ENCODE data around the gene OR5A1. TPM values are rescaled to one million over a fixed set of nuclear protein-coding genes. Genes with fewer than 3 reads are reported as not detected.
A peak's percentile ranks its signal among the peaks of the same experiment; 100 is the strongest.
"Not testable (repeated sequence)": the region's sequence is repeated elsewhere in the genome, so short reads cannot be mapped to it uniquely, and the experiment has no call there.

Gene OR5A1
- under 1 TPM in 2 of 3 donors, not detected in 1; 0.01 to 0.03 TPM for polyA plus RNA-seq (ENCODE audit: insufficient read length in 3 of 3)
- long read RNA-seq, donor 1, result 0 reads
- long read RNA-seq, donor 2, result 0 reads
- long read RNA-seq, donor 3, result 0 reads
- long read RNA-seq, donor 4, result 0 reads
- long read RNA-seq, donor 5, result 0 reads
- long read RNA-seq, donor 6, result 0 reads
- long read RNA-seq, donor 7, result 0 reads
- long read RNA-seq, donor 8, result 0 reads
- long read RNA-seq, donor 9, result 0 reads
- long read RNA-seq, donor 10, result 0 reads
- long read RNA-seq, donor 11, result 0 reads
- long read RNA-seq, donor 12, result 0 reads
- long read RNA-seq, donor 13, result 0 reads
- long read RNA-seq, donor 14, result 0 reads
- long read RNA-seq, donor 15, result 0 reads
- long read RNA-seq, donor 16, result 0 reads

GRCh38 chr11:59436169-59436568, at the start of gene OR5A1:
TSS of gene OR5A1 (plus strand) at chr11:59436469. CDS start at chr11:59443169, 6,700 bp downstream.
- no peak for DNase-seq (ENCODE audit: extremely low read depth in 1 of 11, low read depth in 9 of 11, low spot score in 4 of 11)

GRCh38 chr11:59394186-59394585, 42.1 kb upstream of the OR5A1 start:
- no peak for DNase-seq (ENCODE audit: extremely low read depth in 1 of 11, low read depth in 9 of 11, low spot score in 4 of 11)

GRCh38 chr11:59400461-59401261, 35.6 kb upstream of the OR5A1 start:
- no peak for DNase-seq (ENCODE audit: extremely low read depth in 1 of 11, low read depth in 9 of 11, low spot score in 4 of 11)

- DNase-seq (ENCODE audit: extremely low read depth in 1 of 11, low read depth in 9 of 11, low spot score in 4 of 11), result no peak
Observed at GRCh38 chr11:59401262-59401552, 35.1 kb upstream of the OR5A1 start.

GRCh38 chr11:59403546-59403945, 32.7 kb upstream of the OR5A1 start:
- DNase-seq (ENCODE audit: extremely low read depth in 1 of 11, low read depth in 9 of 11, low spot score in 4 of 11), result no peak

GRCh38 chr11:59413646-59414045, 22.6 kb upstream of the OR5A1 start:
- DNase-seq (ENCODE audit: extremely low read depth in 1 of 11, low read depth in 9 of 11, low spot score in 4 of 11), result no peak

- DNase-seq (ENCODE audit: extremely low read depth in 1 of 11, low read depth in 9 of 11, low spot score in 4 of 11), result no peak
Observed at GRCh38 chr11:59415111-59415510, 21.2 kb upstream of the OR5A1 start.

GRCh38 chr11:59416613-59417012, 19.7 kb upstream of the OR5A1 start:
- DNase-seq (ENCODE audit: extremely low read depth in 1 of 11, low read depth in 9 of 11, low spot score in 4 of 11), result no peak

- no peak for DNase-seq (ENCODE audit: extremely low read depth in 1 of 11, low read depth in 9 of 11, low spot score in 4 of 11)
Observed at GRCh38 chr11:59417023-59417422, 19.2 kb upstream of the OR5A1 start.

GRCh38 chr11:59418156-59418555, 18.1 kb upstream of the OR5A1 start:
- no peak for DNase-seq (ENCODE audit: extremely low read depth in 1 of 11, low read depth in 9 of 11, low spot score in 4 of 11)

GRCh38 chr11:59423835-59424234, 12.4 kb upstream of the OR5A1 start:
- DNase-seq (ENCODE audit: extremely low read depth in 1 of 11, low read depth in 9 of 11, low spot score in 4 of 11), result no peak

GRCh38 chr11:59425131-59425530, 11.1 kb upstream of the OR5A1 start:
- no peak for DNase-seq (ENCODE audit: extremely low read depth in 1 of 11, low read depth in 9 of 11, low spot score in 4 of 11)

- DNase-seq (ENCODE audit: extremely low read depth in 1 of 11, low read depth in 9 of 11, low spot score in 4 of 11), result no peak
Observed at GRCh38 chr11:59426361-59427067, 9.8 kb upstream of the OR5A1 start, which contains the start of gene OR5A2. TSS of gene OR5A2 (minus strand) at chr11:59426413. CDS start at chr11:59422953, 3,460 bp downstream.

GRCh38 chr11:59427068-59427382, 9.2 kb upstream of the OR5A1 start:
- DNase-seq (ENCODE audit: extremely low read depth in 1 of 11, low read depth in 9 of 11, low spot score in 4 of 11), result no peak

GRCh38 chr11:59429924-59430516, 6.2 kb upstream of the OR5A1 start:
- peak in 9 of 11 donors; percentile 2 to 23 (median 11) for DNase-seq (ENCODE audit: extremely low read depth in 1 of 11, low read depth in 9 of 11, low spot score in 4 of 11)

GRCh38 chr11:59437770-59438169, 1.5 kb downstream of the OR5A1 start:
- no peak for DNase-seq (ENCODE audit: extremely low read depth in 1 of 11, low read depth in 9 of 11, low spot score in 4 of 11)

- DNase-seq (ENCODE audit: extremely low read depth in 1 of 11, low read depth in 9 of 11, low spot score in 4 of 11), result not testable (repeated sequence)
Observed at GRCh38 chr11:59445624-59446023, 9.4 kb downstream of the OR5A1 start.

GRCh38 chr11:59448484-59448883, 12.2 kb downstream of the OR5A1 start:
- DNase-seq (ENCODE audit: extremely low read depth in 1 of 11, low read depth in 9 of 11, low spot score in 4 of 11), result no peak

GRCh38 chr11:59456661-59457060, 20.4 kb downstream of the OR5A1 start, which contains the start of gene OR4D6:
TSS of gene OR4D6 (plus strand) at chr11:59456961. CDS start at chr11:59456961, 0 bp downstream.
- DNase-seq (ENCODE audit: extremely low read depth in 1 of 11, low read depth in 9 of 11, low spot score in 4 of 11), result no peak
